GM18909 (cell line): ENCODE measurements around the gene RNH1.

ENCODE experiments used
- ATAC-seq: cut with Tn5 transposase; IDR thresholded peaks from one replicate; pipeline ENCODE4 v1.9.1; 2021; ENCODE audit warnings: mild to moderate bottlenecking; ENCODE audit not compliant: unreplicated experiment, poor library complexity

RNH1 gene

GRCh38 chr11:461626-462025, 45.4 kb downstream of the RNH1 start:
- no peak for ATAC-seq

DNA sequence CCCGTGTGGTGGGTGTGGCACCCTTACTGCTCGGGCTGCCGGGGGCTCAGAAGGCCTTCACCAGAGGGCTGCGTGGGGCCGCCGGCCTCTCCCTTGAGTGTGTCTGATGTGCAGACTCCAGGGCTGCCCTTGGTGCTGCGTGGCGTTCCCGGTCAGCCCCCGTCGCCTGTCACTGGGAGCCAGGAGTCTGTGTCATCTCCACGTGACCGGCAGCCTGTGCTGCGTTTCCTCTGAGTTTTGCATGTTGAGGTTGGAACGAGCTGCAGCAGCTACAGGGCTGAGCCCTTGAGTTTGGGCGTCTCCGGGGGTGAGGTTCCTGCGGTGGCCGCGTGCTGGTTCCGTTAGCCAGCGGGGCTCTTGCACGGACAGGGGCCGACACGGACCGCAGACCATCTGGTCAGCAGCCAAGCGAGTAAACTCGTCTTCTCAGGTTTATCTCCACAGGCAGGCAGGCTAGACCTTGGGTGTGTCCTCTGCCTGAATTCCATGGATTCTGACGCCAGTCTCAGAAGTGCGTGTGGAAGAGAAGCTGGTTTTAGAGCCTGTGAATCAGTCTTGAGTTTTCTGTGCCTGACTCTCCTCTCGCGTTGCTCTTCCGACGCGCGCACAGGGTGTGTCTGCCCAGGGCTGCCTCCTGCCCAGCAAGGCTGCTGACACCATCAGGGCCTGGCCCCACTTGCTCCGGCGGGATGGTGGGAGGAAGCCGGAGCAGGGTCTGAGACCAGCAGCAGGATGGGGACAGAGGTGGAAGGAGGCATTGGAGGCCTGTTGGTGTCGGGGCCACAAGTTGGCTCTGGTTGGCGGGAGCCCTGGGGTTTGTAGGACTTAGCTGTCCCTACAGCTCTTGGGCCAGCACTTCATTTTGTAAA, 46.5 kb downstream of the RNH1 start:
- no peak for ATAC-seq

- no peak for ATAC-seq
These were observed 47.4 kb downstream of the RNH1 start for GRCh38 chr11:459511-460220.

DNA sequence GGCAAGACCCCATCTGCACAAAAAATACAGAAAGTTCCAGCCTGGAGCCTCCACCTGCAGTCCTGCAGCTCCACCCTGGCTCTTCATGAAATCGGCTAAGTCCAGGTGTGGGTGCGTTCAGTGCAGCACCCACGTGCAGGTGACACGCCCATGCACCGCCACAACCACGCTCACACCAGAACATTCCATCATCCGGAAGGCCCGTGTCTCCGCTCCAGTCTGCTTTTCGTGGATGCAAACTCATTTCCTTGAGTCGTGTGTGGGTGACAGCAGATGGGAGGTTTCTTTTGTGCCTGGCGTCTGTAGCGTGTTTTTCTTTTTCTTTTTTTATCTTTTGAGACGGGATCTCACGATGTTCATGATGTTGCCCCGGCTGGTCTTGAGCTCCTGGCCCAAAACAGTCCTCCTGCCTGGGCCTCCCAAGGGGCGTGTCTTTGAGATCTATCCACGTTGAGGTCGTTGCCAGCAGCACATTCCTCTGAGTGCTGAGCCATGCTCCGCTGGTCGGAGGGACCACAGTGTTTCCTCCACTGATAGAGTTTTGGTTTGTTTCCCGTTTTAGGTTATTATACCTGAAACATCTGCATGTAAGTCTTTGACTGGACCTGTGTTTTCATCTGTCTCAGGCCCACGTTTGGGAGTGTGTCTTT, 49.8 kb downstream of the RNH1 start:
- ATAC-seq = no peak

DNA sequence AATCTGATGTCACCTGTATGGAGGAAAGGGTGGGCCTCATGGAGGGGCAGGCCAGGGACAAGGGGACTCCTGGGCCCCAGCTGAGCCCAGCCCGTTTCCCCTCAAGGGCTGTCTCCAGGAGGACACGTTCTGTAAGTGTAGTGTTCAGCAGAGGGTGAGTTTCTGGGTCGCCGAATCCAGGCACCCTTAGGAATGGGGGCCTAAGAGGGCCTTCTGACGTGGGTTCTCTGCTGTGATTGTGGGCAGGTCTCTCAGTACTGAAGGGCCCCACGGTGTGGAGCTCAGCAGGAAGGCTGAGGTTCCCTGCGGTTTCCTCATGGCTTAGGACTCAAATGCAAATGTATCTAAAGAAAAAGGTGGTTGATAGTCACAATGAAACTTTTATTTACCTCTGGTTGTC, 50.5 kb downstream of the RNH1 start:
- ATAC-seq = no peak

GRCh38 chr11:455566-456147, 51.4 kb downstream of the RNH1 start:
- ATAC-seq = no peak

GRCh38 chr11:454801-455565, 52.1 kb downstream of the RNH1 start:
- no peak for ATAC-seq

- no peak for ATAC-seq
These were observed 53.0 kb downstream of the RNH1 start for GRCh38 chr11:454043-454442.

GRCh38 chr11:453564-453963, 53.5 kb downstream of the RNH1 start:
- ATAC-seq = no peak

- ATAC-seq = no peak
These were observed 54.0 kb downstream of the RNH1 start for GRCh38 chr11:452916-453527.

- ATAC-seq = no peak
These were observed 54.8 kb downstream of the RNH1 start for GRCh38 chr11:452203-452744.

DNA sequence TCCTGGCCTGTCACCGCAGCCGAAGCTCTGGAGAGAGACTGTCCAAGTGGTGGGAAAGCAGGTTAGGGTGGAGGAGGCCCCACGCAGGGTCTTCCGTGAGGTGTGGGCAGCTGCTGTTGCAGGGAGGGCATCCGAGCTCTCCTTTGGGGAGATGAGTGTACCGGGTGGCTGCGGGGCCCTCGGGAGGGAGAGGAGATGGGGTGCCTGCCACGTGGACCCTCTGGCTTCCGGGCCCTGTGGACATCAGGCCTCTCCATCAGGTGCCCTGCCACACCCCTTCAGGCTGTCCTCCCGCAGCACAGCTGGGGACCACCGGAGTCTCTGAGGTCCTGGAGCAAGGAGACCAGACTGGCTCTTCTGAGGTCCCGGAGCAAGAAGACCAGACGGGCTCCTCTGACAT, 55.3 kb downstream of the RNH1 start:
- no peak for ATAC-seq

DNA sequence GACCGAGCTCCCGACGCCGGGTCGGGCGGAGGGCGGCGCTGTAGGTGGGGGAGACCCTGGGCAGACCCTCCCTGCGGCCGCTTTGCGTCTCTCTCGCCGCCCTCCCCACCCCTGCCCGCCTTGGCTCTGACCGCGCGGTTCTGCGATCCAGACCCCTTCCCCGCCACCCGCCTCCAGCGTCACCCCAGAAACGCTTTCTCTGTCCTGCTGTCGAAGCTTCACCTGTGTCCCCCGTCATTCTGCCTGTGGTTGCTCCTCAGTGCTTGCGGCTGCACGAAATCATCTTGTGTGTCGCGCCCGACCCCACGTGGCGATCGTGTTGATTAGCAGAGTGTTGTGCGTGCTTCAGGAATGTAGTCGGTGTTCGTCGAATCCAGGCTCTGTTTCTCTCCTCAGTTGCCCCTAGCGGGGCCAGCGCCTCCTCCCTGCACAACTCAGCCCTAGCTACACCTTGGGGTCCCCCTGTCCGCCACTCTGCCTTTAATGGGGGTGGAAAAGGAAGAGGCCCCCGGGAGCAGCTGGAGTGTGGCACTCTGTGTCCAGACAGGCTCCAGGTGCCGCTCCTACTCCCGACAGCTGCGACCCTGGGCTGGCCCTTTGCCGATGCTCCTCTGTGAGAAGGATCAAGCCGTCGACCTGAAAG, 56.1 kb downstream of the RNH1 start:
- ATAC-seq = peak; percentile 10

DNA sequence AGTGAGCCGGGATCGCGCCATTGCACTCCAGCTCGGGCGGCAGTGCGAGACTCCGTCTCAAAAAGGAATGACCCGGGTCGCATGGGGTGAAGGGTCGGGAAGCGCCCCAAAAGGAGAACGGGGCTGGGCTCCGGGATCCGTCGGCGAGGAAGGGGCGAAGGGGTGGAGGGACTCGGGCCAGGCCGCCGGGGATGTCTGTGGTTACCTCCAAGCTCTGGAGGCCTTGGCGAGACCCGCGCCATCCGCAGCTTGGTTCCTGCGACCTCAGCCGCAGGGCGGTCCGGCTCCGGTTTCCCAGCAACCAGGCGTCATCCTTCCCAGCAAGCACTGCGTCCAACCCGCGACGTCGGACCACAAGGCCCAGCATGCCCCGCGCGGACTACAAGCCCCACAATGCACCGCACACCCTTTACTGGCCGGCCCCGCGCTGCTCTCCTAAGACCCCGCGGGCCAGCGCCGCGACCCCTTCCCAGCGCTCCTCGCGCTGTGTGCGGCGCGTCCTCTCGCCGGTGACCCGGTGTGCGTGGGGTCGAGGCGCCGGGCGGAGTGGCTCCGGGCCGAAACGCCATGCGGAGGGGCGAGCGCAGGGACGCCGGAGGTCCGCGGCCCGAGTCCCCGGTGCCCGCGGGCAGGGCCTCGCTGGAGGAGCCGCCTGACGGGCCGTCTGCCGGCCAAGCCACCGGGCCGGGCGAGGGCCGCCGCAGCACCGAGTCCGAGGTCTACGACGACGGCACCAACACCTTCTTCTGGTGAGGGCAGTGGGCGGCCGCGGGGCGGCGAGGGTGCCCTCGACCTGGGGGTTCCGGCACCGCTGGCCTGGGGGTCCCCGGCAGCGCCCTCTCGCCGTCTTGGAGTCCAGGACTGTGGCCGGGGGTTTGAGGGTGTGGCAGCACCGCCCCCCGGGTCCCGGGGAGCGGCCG, 56.9 kb downstream of the RNH1 start, which contains the start of gene PTDSS2:
PTDSS2 (plus strand) TSS at position 391 of the 920 bp plus-strand sequence; CDS start at position 568, 177 bp downstream.
- ATAC-seq = peak; percentile 82

GRCh38 chr11:447923-448731, 58.9 kb downstream of the RNH1 start:
- ATAC-seq = peak; percentile 51

DNA sequence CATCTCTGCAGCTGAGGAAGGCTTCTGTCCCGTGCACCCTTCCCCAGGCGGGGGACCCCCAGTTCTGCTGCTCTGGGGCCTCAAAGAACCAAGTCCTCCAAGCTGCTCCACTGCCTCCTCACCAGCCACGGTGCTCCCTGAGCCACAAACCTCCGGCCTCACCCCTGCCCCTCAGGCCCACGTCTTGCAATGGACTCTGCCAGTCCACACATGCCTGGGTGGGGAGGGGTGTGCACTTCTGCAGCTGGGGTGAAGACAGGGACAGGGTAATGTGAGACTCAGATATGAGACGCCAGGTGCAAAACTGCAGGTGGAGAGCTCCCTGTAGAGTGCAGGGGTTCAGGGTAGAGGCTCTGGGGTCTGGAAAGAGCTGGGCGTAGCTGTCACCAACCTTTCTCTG, 60.2 kb downstream of the RNH1 start:
- ATAC-seq = no peak
